A549 treated with RU486 at 1 μM for 4 hours (cell line): ENCODE data around the gene FOXP2. TPM values are rescaled to one million over a fixed set of nuclear protein-coding genes. Genes with fewer than 3 reads are reported as not detected.

ENCODE experiments used
- total RNA-seq: library from RNA; stranded (reverse); fragments of 200-300 nt; extraction: Qiagen RNA extraction; gene quantifications from 5 replicates; pipeline ENCODE4 v1.2.3, GENCODE V29; 2022; ENCODE audit warnings: low read depth

Gene FOXP2
- total RNA-seq = not detected in 5 replicates

DNA sequence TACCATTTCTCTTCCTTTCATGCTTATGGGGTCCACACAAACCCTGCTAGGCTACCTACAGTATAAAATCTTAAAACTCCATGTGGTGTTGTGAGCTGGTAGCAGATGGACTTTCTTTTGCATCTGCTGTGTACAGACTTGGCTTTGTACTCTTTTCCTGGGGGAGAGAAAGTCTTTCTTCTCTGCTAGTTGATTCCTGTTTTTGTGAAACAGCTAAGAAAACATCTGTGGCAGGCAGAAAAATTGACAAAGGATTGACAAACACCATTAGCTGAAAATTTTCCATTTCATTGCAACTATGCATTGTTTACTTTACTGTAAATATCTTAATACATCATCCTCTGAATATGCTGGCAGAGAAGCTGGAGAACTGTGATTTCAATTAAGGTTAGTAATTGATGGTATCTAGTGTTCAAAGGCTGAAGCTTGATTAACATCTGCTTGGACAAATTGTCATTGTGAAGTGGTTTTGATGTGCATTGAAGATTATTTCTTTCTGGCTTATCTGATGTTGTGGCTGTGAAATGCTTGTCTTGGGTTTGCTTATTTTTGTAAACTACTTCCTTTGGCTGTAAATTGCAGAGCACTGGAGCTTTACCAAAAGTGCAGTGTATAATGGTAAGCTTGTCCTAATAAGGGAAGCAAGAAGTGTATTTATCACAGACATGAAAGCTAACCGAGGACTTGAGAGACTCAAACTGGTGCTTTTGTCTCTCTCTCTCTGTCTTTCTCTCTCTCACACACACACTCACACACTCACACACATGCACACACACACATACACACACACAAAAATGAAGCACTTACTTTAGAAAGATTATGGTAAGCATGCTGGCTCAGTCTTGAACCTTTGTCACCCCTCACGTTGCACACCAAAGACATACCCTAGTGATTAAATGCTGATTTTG, at the start of gene FOXP2:
Gene FOXP2 (plus strand): TSS at position 660 of the 908 bp plus-strand sequence. CDS start 11,697 bp downstream, outside the sequence.

